Measurements from ENCODE around the gene TIGD7.

The TIGD7 gene

GRCh38 chr16:3305109-3306068 lies at the start of gene TIGD7, which contains the start of gene ZNF75A:
Gene TIGD7 (minus strand): TSS chr16:3305430. CDS start chr16:3300614, 4,816 bp downstream.
Gene ZNF75A (plus strand): TSS chr16:3305497. CDS start chr16:3308429, 2,932 bp downstream.
- DNase-seq (ENCODE audit: low spot score), result peak; percentile 85

- DNase-seq (ENCODE audit: low spot score), result no peak
These were observed 43.9 kb upstream of the TIGD7 start for GRCh38 chr16:3349175-3349574.

- no peak for DNase-seq (ENCODE audit: low spot score)
These were observed 43.4 kb upstream of the TIGD7 start for GRCh38 chr16:3348547-3349167.

- DNase-seq (ENCODE audit: low spot score), result no peak
These were observed 42.4 kb upstream of the TIGD7 start for GRCh38 chr16:3347586-3347985.

GRCh38 chr16:3346041-3346440 lies 40.8 kb upstream of the TIGD7 start:
- DNase-seq (ENCODE audit: low spot score), result no peak

- no peak for DNase-seq (ENCODE audit: low spot score)
These were observed 23.4 kb upstream of the TIGD7 start for GRCh38 chr16:3328643-3329042.

GRCh38 chr16:3328104-3328503 lies 22.9 kb upstream of the TIGD7 start:
- no peak for DNase-seq (ENCODE audit: low spot score)

- DNase-seq (ENCODE audit: low spot score), result no peak
These were observed 22.3 kb upstream of the TIGD7 start for GRCh38 chr16:3327514-3327913.

GRCh38 chr16:3321816-3322215 lies 16.6 kb upstream of the TIGD7 start:
- no peak for DNase-seq (ENCODE audit: low spot score)

GRCh38 chr16:3317315-3317999 lies 12.2 kb upstream of the TIGD7 start:
- no peak for DNase-seq (ENCODE audit: low spot score)

- DNase-seq (ENCODE audit: low spot score), result no peak
These were observed 6.3 kb upstream of the TIGD7 start for GRCh38 chr16:3311496-3311895.

GRCh38 chr16:3306078-3306477 lies 848 bp upstream of the TIGD7 start:
- no peak for DNase-seq (ENCODE audit: low spot score)

- DNase-seq (ENCODE audit: low spot score), result no peak
These were observed 860 bp downstream of the TIGD7 start for GRCh38 chr16:3304370-3304769.

GRCh38 chr16:3295783-3296182 lies 9.4 kb downstream of the TIGD7 start:
- no peak for DNase-seq (ENCODE audit: low spot score)

GRCh38 chr16:3295209-3295608 lies 10.0 kb downstream of the TIGD7 start:
- no peak for DNase-seq (ENCODE audit: low spot score)

GRCh38 chr16:3292604-3293003 lies 12.6 kb downstream of the TIGD7 start:
- no peak for DNase-seq (ENCODE audit: low spot score)

GRCh38 chr16:3289998-3290673 lies 15.1 kb downstream of the TIGD7 start:
- DNase-seq (ENCODE audit: low spot score), result no peak

- DNase-seq (ENCODE audit: low spot score), result no peak
These were observed 20.1 kb downstream of the TIGD7 start for GRCh38 chr16:3285131-3285530.

- DNase-seq (ENCODE audit: low spot score), result no peak
These were observed 21.4 kb downstream of the TIGD7 start for GRCh38 chr16:3283543-3284447.

- peak; percentile 95 for DNase-seq (ENCODE audit: low spot score)
These were observed 22.3 kb downstream of the TIGD7 start, which contains the start of gene ZNF263 for GRCh38 chr16:3282730-3283542. Gene ZNF263 (plus strand): TSS chr16:3283491. CDS start chr16:3283819, 328 bp downstream.

Data from CD4-positive, alpha-beta T cell treated with Interleukin-15 for 4 hours (primary cell).